ENCODE results near the gene RFX2.

The RFX2 gene

DNA sequence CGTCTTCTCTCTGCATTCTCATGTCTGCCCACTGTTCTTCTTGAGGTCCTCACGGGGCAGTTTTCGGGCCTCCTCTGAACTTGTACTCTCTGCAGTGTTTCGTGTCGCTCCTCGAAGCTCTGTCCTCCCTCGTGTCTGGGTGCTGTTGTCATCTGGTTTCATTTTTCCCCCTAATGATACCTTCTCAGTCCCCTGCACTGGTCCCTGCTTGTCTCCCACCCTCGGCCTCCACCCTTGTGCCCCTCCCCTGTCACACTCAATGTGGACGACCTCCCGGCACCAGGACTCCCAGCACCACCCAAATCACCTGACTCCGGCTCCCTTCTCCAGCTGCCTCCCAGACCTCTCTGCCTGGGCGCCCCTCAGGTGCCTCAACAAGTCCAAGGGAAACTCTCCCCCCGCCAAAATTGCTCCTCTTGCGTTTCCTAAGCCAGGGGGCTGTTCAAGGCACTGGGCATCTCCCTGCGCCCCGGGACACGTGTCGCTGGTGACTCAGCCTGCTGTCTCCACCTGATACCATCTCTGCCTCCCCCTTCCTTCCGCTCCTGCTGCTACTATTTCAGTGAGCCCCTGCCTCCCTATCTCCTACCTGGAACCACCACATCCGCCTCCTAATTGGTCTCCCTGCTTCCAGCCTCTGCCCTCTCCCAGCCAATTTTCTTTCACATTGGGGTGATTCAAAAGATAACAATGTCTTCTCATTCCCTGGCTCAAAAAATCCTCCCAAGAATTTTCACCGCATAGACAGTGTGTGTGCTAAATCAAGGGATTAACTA lies 49.5 kb downstream of the RFX2 start:
- H2AFZ ChIP-seq (ENCODE audit: low read length) = no peak overlapping the region

DNA sequence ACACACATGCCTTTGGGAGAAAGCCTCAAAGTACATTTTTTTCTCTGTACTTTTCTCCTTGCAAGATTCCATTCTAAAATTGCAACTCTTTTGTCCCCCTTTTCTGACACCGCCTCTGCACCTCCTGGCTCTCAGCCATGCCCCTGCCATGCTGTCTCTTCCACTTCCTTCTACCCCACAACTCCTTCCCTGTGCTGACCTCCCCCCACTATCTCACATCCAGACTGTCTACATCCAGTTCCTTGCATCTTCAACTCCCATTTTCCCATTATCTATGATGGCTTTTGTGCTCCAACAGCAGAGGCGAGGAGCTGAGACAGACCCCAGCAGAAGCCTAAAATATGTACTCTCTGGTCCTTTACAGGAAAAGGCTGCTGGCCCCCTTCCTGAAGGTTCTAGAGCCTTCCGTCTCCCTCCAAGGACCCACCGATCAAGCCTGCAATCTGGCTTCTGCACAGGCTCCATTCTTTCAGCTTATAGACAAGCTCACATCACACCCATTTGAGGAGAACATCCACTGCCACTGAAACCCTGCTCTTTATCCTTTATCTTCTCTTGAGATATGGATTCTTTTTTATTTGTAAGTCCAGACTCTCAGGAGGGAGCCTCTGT lies 50.2 kb downstream of the RFX2 start:
- Histone ChIP-seq H3K9me3 (ENCODE audit: insufficient read depth, low read depth, low read length) (no peaks in the 10 kb centered on the region), H3K36me3 (ENCODE audit: insufficient read depth, low read length) (no peaks in the 10 kb centered on the region), H3F3A (ENCODE audit: low read depth) (no peaks in the 10 kb centered on the region), H3K27me3 (ENCODE audit: insufficient read depth, low read length, poor library complexity, severe bottlenecking) (no peaks in the 10 kb centered on the region), H3K4me2 (ENCODE audit: low read depth, low read length, poor library complexity, severe bottlenecking) (no peak overlapping the region), H4K20me1 (ENCODE audit: insufficient read depth, low read length, poor library complexity, severe bottlenecking) (no peaks in the 10 kb centered on the region), H3K4me1 (ENCODE audit: insufficient read depth, low read length, poor library complexity, severe bottlenecking) (peaks cover 4% of the 10 kb centered on the region), H2AFZ (ENCODE audit: low read length) (no peak overlapping the region), H3K9me2 (replicated peaks; ENCODE audit: low read depth, low read length) (no peaks in the 10 kb centered on the region), H3K9ac (ENCODE audit: low read depth, low read length, poor library complexity, severe bottlenecking) (peak overlapping the region; percentile 7), H3K4me3 (ENCODE audit: low read length, poor library complexity, severe bottlenecking) (no peak overlapping the region), H3K79me2 (ENCODE audit: insufficient read depth, low read length) (no peaks in the 10 kb centered on the region)
- TF ChIP-seq, protein P1, sequence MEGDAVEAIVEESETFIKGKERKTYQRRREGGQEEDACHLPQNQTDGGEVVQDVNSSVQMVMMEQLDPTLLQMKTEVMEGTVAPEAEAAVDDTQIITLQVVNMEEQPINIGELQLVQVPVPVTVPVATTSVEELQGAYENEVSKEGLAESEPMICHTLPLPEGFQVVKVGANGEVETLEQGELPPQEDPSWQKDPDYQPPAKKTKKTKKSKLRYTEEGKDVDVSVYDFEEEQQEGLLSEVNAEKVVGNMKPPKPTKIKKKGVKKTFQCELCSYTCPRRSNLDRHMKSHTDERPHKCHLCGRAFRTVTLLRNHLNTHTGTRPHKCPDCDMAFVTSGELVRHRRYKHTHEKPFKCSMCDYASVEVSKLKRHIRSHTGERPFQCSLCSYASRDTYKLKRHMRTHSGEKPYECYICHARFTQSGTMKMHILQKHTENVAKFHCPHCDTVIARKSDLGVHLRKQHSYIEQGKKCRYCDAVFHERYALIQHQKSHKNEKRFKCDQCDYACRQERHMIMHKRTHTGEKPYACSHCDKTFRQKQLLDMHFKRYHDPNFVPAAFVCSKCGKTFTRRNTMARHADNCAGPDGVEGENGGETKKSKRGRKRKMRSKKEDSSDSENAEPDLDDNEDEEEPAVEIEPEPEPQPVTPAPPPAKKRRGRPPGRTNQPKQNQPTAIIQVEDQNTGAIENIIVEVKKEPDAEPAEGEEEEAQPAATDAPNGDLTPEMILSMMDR (conservative IDR thresholded peaks at IDR 0.05; ENCODE audit: low read length) = no peak
- TF ChIP-seq EZH2phosphoT487 (IDR thresholded peaks at IDR 0.05; ENCODE audit: borderline replicate concordance) = no peak

More for the DNA sequence above, 49.5 kb downstream of the RFX2 start:
- Histone ChIP-seq H4K20me1 (ENCODE audit: insufficient read depth, low read length, poor library complexity, severe bottlenecking) (no peaks in the 10 kb centered on the region), H3K9ac (ENCODE audit: low read depth, low read length, poor library complexity, severe bottlenecking) (peak overlapping the region; percentile 7), H3K9me3 (ENCODE audit: insufficient read depth, low read depth, low read length) (no peaks in the 10 kb centered on the region), H3F3A (ENCODE audit: low read depth) (no peaks in the 10 kb centered on the region), H3K27me3 (ENCODE audit: insufficient read depth, low read length, poor library complexity, severe bottlenecking) (no peaks in the 10 kb centered on the region), H3K4me3 (ENCODE audit: low read length, poor library complexity, severe bottlenecking) (no peak overlapping the region), H3K9me2 (replicated peaks; ENCODE audit: low read depth, low read length) (no peaks in the 10 kb centered on the region), H3K36me3 (ENCODE audit: insufficient read depth, low read length) (no peaks in the 10 kb centered on the region), H3K4me1 (ENCODE audit: insufficient read depth, low read length, poor library complexity, severe bottlenecking) (peaks cover 4% of the 10 kb centered on the region), H3K4me2 (ENCODE audit: low read depth, low read length, poor library complexity, severe bottlenecking) (no peak overlapping the region), H3K79me2 (ENCODE audit: insufficient read depth, low read length) (no peaks in the 10 kb centered on the region)
- no peak for TF ChIP-seq EZH2phosphoT487 (IDR thresholded peaks at IDR 0.05; ENCODE audit: borderline replicate concordance)
- TF ChIP-seq, protein P1 (conservative IDR thresholded peaks at IDR 0.05; ENCODE audit: low read length) = no peak

DNA sequence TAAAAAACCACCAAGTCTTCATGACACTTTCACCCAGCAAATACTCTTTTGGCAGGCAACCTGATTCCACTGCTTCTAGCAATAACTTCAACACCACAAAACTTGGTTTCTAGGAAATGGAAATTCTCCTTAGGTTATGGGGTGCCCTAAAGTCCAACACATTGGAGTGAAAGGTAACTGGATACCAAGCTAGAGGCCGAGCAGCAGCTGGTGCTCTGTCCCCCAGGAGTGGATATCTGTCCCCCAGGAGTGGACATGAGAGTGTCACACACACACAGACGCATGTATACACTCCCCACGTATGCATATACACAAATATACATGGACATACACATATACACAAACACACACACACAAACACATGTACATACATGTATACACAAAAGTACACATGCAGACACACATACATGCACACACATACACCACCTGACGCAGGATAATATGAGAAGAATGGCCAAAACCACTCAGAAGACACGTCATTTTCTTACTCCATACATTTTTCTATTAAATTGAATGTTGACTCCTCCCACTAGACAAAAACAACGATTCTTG lies 50.8 kb downstream of the RFX2 start:
- peaks cover 4% of the 10 kb centered on the region for H3K4me1 ChIP-seq (ENCODE audit: insufficient read depth, low read length, poor library complexity, severe bottlenecking)
- no peak for TF ChIP-seq EZH2phosphoT487 (IDR thresholded peaks at IDR 0.05; ENCODE audit: borderline replicate concordance)
- TF ChIP-seq, protein P1 (conservative IDR thresholded peaks at IDR 0.05; ENCODE audit: low read length) = no peak
- H3K9me3 ChIP-seq (ENCODE audit: insufficient read depth, low read depth, low read length) = no peaks in the 10 kb centered on the region
- no peak overlapping the region for H3K4me2 ChIP-seq (ENCODE audit: low read depth, low read length, poor library complexity, severe bottlenecking)
- no peak overlapping the region for H3K9ac ChIP-seq (ENCODE audit: low read depth, low read length, poor library complexity, severe bottlenecking)
- no peaks in the 10 kb centered on the region for H3K79me2 ChIP-seq (ENCODE audit: insufficient read depth, low read length)
- H3K9me2 ChIP-seq (replicated peaks; ENCODE audit: low read depth, low read length) = no peaks in the 10 kb centered on the region
- H3K27me3 ChIP-seq (ENCODE audit: insufficient read depth, low read length, poor library complexity, severe bottlenecking) = no peaks in the 10 kb centered on the region
- H4K20me1 ChIP-seq (ENCODE audit: insufficient read depth, low read length, poor library complexity, severe bottlenecking) = no peaks in the 10 kb centered on the region
- H3F3A ChIP-seq (ENCODE audit: low read depth) = no peaks in the 10 kb centered on the region
- no peak overlapping the region for H3K4me3 ChIP-seq (ENCODE audit: low read length, poor library complexity, severe bottlenecking)
- no peaks in the 10 kb centered on the region for H3K36me3 ChIP-seq (ENCODE audit: insufficient read depth, low read length)
- H2AFZ ChIP-seq (ENCODE audit: low read length) = no peak overlapping the region

All from Loucy (cell line).